TTC549 (cell line): Measurements from ENCODE around the gene NALCN.

ENCODE experiments used
- FAIRE-seq: peaks from 2 replicates; lab custom pipeline; 2012; peaks lifted over from hg19 to GRCh38; lab: Jason Lieb, UNC

The NALCN gene

DNA sequence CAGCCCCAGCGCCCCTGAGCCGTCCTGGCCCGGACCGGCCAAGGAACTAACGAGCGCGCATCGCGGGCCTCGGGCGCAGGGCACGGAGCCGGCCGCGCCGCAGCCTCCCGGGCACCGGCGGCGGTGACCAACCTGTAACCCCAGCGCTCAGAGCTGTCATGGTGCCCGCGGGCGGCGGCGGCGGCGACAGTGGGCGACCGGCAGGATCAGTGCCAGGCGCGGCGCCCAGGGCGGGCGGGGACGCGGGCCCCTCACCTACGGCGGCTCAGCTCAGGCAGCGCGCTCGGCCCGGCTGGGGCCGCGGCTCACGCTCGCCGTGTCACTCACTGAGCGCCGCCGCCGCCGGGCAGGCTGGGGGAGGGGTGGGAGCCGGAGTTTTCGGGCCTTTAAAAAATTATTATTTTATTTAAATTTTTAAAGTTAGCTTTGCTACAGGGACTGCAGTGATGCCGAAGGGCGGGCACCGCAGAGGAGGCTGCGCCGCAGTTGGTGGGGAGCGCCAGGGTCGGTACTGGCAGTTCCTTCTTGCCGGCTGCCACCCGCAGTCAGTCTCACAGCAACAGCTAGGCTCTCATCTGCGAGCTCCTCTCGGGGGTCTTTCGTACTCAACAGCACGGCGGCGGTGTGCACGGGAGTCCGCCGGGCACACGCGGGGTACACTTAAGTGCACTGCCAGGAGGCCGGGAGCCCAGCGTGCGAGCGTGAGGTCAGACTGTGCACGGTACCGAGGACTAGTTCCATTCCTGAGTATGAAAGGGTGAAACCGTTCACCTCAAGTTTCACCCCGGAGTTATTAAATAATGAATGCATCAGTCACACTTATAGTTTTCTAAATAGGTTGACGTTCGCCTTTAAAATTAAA is at the start of gene NALCN:
NALCN (minus strand) TSS at position 328 of the 862 bp plus-strand sequence. CDS start 17,382 bp downstream, outside the sequence.
- FAIRE-seq, result no peak

DNA sequence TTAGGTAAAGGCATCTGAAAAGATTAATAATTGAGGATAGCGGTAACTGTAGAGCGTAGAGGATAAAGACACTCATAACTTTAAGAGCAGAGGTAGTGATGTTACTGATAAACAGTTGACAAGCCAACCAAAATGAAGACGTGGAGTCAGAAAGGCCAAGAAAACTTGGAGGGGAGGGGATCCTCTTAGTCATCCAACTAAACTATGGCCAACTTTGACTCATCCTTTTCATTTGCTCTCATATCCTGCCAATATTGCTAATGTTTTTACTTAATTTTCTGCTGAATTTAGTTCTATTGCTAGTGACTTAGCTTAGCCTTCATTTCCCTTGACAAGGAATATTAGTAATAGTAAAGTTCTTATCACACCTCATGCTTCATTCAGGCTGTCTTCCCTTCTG is 49.6 kb upstream of the NALCN start:
- no peak for FAIRE-seq

DNA sequence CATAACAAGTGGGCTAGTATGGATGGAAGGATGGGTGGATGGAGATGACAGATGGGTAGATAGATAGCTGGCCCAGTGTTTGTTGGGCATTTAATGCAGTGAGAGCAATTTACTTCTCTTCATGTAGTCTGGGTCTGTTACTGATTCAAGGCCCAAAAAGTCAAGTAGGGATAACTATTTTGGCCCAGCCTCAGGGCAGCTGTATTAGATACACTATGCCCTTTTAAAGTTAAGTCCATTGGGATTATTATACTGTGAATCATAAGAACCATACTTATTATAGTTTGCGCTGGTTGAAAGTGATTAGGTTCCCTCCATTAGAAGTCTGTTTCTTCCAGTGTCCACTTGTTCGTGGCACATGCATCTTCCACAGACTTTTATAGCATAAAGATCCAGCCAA is 40.9 kb upstream of the NALCN start:
- no peak for FAIRE-seq

DNA sequence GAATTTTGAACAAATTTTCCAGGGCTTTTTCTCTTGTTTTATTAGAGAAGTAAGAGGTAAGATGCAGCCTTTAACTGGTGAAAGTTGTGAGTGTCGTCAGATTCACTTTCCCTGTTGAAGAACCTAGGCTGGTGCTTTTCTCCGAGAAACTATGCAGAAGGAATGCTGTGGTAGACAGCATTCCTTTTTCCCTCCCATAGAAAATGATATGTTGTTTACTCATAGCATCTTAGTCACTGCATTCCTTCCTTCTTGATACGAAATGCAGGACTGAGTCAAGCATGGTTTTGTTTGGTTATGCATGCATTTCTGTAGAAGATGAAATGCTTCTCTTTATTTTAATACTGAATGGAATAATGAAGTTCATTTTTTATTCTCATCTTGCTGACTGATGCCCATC is 39.6 kb upstream of the NALCN start:
- FAIRE-seq, result no peak

DNA sequence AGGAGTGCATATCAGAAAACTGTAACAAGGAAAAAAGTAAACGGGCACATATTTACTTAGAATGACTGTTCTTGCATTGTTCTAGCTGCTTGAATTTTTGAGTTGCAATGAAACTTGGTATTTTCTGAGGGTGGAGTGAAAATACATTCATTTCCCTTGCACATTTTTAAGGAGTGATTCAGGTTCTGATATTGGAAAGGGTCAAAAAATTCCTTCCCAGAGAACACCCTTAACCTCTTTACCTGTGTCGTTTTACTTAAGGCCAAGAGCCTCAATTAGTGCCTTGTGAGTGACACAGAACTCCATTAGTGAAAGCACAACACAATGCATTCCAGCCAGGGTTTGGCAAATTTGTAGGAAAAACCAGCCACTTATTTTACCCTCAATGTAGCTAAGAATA is 38.5 kb upstream of the NALCN start:
- FAIRE-seq, result no peak

DNA sequence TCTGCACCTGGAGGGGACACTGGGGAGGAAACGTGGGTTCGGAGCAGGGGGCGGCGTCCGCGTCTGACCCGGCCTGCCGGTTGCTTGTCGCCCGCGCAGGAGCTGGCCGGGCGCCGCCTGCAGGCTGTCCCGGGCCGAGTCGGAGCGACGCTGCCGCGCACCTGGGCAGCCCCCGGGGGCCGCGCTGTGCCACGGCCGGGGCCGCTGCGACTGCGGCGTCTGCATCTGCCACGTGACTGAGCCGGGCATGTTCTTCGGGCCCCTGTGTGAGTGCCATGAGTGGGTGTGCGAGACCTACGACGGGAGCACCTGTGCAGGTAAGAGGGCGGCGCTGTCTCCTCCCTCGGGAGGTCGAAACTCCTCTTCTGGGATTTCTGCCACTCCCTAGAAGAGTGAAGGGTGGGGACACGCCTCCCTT is 37.5 kb upstream of the NALCN start:
- FAIRE-seq, result no peak

DNA sequence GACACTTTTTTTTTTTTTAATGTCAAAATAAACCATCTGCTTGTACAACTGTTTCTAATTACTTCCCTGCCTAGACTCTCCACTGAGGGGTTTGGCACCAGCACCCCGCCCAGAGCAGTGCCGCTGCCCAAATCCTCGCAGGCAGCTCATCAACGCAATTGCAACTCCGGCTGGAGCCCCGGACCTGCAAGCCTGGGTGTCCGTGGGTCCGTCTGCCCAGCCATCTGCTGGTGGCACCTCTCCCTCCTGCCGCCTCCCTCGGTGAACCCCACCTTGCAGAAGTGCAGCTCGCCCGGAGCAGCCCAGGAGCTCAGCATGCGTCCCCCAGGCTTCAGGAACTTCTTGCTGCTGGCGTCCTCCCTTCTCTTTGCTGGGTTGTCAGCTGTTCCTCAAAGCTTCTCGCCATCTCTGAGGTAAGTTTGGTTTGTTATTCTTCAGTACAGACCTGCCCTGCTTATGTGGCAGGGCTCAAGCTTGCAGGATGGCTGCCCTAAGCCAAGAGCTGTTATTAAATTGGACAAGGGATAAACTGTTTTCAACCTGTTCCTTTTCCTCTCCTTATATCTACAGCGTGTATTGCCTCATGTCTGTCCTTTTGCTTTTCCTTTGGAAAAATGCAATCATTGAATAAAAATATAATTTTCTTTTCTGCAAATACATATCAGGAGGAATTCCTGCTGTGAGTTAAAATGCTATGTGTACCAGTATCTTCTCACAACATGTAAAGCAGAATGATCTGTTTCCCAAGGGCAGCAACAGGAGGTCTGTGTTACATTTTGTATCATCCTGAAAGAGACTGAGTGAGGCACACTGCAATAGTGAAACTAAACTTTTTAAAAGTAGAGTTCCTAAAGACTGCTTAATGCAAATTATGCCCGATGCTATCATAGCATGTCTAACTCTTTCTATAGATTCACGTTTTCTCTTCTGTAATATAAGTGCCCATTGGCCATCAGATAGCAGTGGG is 36.5 kb upstream of the NALCN start, which contains the start of gene ITGBL1:
ITGBL1 (plus strand) TSS at position 157 of the 967 bp plus-strand sequence; CDS start at position 316, 159 bp downstream.
- FAIRE-seq, result no peak

DNA sequence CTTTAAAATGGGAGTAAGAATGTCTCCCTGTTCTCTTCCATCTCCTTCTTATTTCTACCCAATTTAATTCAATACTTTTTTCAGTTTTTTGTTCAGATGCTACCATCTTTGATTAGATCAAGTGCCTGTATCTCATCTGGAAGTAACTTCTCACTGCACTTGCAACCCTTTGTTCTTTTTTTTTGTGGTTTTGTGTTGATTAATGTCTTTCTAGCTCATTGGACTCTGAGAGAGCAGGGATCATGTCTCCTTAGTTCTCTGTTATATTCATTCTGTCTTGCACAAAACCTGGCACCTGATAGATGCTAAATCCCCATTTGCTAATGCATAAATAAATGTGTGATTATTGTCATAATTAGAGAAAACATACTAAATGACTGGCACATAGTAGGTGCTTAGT is 35.3 kb upstream of the NALCN start:
- FAIRE-seq, result no peak

DNA sequence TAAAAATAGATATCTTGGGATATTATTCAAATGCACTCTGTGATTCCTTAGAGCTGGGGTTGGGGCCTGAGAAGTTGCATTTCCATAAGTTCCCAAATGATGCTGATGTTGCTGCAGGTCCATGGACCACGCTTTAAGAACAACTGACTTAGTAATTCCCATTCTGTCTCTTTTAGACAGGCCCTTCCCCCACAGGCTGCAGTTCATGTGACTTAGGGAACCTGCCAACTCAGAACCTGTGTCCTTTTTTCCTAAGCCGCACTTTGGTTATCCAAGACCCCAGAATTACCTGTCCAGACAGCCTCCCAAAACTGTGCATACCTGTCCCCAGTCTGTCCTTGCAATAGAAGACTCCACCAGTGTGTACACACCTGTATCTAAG is 34.4 kb upstream of the NALCN start:
- no peak for FAIRE-seq

DNA sequence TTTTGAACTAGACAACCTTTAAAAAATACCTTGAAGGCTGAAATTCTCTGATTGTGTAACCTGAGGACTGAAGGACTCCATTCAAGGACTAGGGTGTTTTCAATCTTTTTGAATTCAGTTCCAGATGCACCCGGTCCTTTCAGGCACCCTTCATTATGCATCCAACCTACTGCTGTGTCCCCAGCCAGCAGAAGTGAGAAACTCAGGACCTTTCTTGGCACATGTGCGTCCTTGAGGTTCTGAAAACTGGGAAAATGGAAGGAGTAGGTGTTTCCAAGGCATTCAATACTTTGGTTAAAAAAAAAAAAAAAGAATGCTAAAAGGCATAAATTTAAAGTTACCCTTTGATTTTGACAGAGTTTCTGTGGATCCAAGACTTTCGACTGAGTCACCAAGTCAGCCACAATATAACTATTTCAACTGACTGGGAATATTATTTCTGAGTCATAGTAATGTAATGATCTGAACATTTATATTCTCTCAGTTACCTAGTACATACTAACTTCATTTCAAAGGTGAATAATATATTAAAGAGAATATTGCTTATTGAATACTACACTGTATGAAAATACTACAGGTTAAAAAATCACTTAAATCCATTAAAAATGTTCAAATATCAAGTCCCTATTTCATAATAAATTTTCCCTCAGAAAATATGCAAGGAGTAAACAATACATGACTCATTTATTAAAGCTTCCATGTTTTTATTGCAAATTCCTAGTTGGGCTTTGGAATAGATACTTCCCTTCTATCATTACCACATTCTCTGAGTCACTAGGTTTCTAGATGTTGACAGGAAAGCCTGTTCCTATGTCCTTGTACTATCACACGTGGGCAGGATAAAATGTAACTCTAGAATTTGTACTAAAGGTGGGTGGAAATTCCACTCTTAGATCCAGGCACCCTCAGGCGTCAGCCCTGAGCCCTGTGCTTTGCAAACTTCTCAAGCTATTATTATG is 33.8 kb upstream of the NALCN start:
- FAIRE-seq, result no peak

DNA sequence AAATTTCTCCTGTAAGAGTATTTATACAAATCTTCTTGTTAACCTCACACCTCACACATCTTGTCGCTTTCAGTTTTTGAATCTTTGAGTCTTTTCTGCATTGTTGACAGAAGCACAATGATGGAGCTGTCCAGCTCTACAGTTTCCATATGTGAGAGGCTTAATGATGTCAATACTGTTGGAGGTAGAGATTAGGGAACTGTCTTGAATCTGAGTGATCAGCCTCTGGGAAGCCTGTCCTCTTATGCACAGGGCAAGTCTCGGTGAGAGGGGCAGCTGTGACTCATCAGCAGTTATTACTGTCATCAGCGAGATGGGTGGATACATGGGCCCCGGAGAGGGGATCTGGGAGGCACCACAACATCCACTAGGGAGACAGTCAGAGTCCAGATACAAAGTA is 31.5 kb upstream of the NALCN start:
- FAIRE-seq, result no peak

DNA sequence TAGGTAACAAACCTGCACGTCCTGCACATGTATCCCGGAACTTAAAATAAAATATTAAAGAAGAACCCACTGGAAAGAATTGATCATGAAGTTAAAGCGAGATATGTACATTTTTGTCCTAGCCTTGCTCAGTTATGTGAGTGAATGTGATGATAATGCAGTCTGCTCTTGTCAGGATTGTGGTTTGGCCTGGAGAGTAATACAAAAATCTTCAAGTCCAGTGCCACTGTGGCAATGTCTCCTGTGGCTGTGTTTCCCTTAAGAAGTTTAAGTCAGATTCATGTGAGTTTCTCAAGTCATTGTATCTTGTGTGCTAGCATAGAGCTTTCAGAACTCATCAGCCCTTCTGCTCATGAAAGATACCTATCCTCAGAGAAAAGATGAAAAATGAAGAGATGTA is 18.2 kb upstream of the NALCN start:
- no peak for FAIRE-seq

DNA sequence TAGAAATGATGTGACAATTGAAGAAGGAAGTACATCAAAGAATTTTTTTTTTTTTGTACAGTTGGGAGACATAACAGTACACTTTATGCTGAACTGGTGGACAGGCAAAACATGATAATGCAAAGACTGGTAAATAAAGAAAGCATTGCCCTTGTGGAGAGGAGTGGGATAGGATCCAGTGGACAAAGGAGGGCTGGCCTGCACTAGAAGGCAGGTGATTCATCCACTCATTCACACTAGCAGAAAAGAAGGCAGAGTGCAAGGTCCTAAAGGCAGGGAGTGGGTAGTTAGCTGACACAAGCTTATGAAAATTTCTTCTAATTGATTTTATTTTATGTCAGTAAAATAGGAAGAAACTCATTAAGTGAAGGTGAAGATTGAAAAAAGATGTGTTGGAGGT is 17.6 kb upstream of the NALCN start:
- FAIRE-seq, result no peak

DNA sequence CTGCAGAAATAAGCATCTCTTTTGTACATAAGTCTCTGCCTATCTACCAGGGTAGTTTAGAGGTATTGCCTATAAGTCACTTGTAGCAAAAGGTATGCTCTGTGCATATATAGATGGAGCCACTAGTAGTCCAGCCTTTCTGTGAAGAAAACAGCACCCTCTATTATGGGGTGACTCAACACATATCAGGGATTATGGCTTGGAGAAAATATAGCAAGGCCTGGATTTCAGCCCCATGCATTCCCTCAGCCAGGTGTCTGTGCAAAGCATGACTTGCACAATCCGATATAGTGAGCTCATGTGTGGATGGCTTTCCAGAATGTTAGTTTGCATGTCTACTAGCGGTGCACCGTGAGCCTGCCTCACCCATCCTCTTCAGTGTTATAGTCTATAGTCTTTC is 13.4 kb upstream of the NALCN start:
- FAIRE-seq, result no peak

DNA sequence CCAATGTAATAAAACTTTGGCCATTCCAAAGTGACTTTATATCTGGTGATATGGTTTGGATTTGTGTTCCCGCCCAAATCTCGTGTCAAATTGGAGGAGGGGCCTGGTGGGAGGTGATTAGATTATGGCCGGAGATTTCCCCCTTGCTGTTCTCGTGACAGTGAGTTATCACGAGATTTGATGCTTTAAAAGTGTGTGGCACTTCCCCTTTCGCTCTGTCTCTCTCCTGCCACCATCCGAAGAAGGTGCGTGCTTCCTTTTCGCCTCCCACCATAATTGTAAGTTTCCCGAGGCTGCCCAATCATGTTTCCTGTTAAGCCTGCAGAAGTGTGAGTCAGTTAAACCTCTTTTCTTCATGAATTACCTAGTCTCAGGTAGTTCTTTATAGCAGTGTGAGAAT is 9.3 kb upstream of the NALCN start:
- no peak for FAIRE-seq

DNA sequence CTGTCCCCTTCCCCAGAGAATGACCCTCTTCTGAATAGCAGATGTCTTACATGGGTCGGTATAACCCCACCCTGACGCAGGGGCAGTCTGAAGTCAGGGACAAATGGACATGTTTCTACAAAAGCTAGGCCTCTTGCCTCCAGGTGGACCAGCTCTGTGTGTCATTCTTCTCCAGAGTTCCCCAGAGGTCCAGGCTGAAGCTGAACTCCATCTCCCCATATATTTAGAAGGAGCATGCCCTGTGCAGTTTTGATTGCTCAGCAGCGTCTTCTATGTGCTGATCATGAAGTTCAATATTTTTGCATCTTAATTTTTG is 8.8 kb upstream of the NALCN start:
- no peak for FAIRE-seq

DNA sequence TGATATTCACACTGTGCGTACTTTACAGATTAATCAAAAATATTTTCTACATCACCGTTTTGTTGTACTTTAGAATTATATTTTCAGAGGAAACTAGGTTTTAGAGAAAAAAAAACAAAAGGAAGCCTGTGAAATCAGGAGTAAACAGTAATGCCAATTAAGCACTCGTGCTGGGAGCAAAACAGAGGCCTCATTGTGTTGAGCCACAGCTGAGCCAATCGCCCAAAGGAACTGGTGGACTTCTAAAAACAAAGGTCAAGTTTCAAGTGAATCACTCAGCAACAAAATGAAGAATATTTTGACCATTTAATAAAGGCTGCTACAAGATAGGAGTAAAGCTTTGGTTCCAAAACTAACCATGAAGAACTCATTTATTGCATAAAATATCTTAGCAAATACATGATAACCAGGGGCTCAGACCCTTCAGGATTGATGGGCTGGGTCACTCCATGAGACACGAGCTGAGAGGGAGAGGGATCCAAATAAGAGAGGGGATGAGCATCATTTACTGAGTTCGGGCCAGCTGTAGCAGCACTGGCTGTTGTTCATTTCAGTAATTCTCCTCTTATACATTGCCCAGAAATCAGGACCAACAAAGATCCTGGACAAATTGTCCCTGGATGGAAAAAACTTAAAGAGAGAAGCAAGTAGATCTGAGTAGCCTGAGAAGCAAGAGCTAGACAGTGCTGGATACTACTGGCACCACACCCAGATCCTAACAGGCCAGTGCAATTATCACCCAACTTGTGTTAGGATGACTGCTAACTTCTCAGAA is 8.3 kb upstream of the NALCN start:
- no peak for FAIRE-seq

DNA sequence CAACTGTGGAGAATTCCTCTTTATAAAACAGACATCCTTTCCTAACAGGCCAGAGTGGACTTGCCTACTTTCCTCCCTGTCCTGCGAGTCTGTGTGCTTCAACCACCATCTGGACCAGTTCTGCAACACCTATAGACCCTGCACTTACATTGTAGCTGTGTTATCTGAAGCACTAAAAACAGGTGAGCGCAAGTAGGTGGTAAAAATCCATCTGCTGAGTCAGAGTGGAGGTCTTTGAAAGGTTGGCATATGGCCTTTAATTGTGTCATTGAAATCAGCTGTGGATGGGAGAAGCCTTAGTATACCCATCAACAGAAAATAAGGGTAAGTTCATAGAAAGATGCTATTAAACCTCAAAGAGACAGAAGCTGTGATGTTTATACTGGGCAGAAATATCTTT is 7.6 kb upstream of the NALCN start:
- FAIRE-seq, result no peak

DNA sequence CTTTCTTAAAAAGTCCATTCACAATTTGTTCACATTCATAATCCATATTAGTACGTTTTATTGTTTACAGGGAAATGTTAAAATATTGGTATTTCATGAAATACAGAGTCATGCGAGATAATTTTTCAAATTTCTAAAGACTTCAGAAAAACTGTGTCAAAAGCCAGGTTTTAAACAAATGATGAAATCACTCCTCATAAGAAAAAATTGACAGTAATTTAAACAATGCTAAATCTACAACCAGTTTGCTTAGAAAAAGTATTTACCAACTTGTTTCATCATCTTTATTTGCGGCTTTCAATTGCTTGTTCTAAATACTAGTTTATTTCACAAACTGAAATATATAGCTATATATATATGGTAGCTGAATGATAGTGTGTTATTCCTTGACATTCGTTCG is 1.2 kb upstream of the NALCN start:
- no peak for FAIRE-seq

DNA sequence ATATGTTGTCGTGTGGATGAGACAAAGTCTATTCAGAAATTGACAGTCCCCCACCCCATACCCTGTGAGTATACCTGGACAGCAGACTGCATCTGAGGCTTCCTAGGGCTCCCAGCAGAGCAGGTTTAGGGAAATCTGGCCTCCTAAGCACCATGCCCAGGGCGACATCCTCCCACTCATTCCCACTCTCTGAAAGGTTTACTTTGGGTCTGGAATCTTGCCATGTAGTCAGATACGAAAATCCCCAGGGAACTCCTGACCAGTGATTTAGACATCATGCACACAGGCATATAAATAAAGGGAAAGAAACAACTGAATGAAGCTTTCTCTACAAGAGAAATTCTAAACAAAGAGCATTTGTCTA is 717 bp upstream of the NALCN start:
- no peak for FAIRE-seq

DNA sequence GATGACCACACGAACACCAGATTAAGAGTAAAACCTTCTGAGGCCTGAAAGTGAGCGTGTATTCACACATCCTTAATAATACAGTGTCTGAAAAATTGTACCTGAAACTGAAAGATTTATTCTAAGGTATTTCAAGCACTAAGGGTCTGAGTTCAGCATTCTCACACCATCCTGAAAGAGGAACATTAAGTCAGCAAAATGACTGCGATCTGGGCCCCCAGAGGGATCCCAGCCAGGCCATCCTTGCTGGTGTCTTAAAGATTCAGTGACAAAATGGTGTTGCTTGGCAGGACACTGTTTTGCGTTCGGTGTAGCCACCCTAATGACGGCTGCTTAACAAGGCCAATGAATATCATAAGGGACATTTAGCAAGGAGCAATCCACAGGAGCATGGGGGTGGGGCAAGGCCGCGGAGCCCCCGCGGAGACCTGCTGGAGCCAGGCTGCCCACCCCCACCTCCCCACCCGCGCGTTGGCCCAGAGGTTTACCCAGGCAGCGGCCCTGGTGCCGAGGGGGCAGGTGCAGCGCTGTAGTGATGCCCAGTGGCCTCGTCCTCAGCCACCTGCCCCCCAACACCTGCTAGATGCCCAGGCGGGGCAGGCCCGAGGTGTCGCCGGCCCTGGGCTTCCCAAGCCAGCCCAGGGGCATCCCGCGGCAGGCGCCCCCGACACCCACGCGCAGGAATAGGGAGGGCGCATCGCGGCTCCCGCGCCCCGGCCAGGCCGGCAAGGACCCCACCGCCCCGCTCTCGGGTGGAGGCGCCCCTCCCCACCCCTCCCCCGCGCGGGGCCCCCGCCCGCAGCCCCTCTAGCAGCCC is 742 bp downstream of the NALCN start:
- no peak for FAIRE-seq
